B cell (primary cell): Measurements from ENCODE around the gene XPC. TPM values are rescaled to one million over a fixed set of nuclear protein-coding genes. Genes with fewer than 3 reads are reported as not detected.

Experiments used
- ATAC-seq: fragments of 200-7000 bp; cut with Tn5 transposase; one replicate; pipeline ENCODE4 v1.10.0; 2021; ENCODE audit warnings: low read depth, mild to moderate bottlenecking, moderate number of reproducible peaks, moderate library complexity
- CTCF ChIA-PET: fragments of 350-600 bp; sonication (Branson Sonifier 250); formaldehyde crosslinking; loops from one replicate; lab custom pipeline; 2021; ENCODE audit warnings: antibody characterized with exemption, inconsistent platforms; lab: Charles Lee
- POLR2A ChIA-PET: fragments of 350-600 bp; sonication (Branson Sonifier 250); formaldehyde crosslinking; loops from one replicate; lab custom pipeline; 2021; ENCODE audit warnings: antibody characterized with exemption; lab: Charles Lee
- DNase-seq: peaks from one replicate; pipeline ENCODE4 v3.0.0; 2013
- H2AFZ ChIP-seq: 2 replicates; pipeline ENCODE4 v1.6.1; 2012; ENCODE audit warnings: mild to moderate bottlenecking, low read depth, low read length; ENCODE audit not compliant: insufficient read depth, poor library complexity, severe bottlenecking
- H3K27ac ChIP-seq, 2 donors: 1 replicate in 1 of 2; 2 replicates in 1 of 2; pipeline ENCODE4 v1.5.1; 2012 to 2013; ENCODE audit warnings: low read length in 2 of 2, mild to moderate bottlenecking in 2 of 2, moderate library complexity in 1 of 2
- H3K27me3 ChIP-seq, 4 experiments: fragments of 200-600 bp in 1 of 4; sonication (generic) in 1 of 4; replicated peaks in 1 of 4; 1 replicate in 2 of 4; 2 replicates in 2 of 4; pipeline versions ENCODE4 v1.6.1 to v1.7.0; 2013 to 2016; ENCODE audit warnings: low read length in 3 of 4, mild to moderate bottlenecking in 2 of 4, mixed read lengths in 1 of 4, moderate library complexity in 1 of 4; ENCODE audit not compliant: insufficient read depth in 4 of 4, control insufficient read depth in 3 of 4; ENCODE audit errors: control extremely low read depth in 1 of 4
- H3K36me3 ChIP-seq, 2 experiments: replicated peaks in 1 of 2; 1 replicate in 1 of 2; 2 replicates in 1 of 2; pipeline versions ENCODE4 v1.6.1 to v1.7.1; 2013; ENCODE audit warnings: low read length in 1 of 2; ENCODE audit not compliant: insufficient read depth in 2 of 2, control insufficient read depth in 1 of 2; ENCODE audit errors: control extremely low read depth in 1 of 2, extremely low read depth in 1 of 2
- H3K4me1 ChIP-seq, 2 donors: fragments of 200-600 bp in 1 of 2; sonication (generic) in 1 of 2; 1 replicate in 1 of 2; 2 replicates in 1 of 2; pipeline versions ENCODE4 v1.5.1 to v1.6.1; 2013 to 2017; ENCODE audit warnings: low read length in 2 of 2; ENCODE audit not compliant: control insufficient read depth in 2 of 2, insufficient read depth in 2 of 2
- H3K4me2 ChIP-seq: replicated peaks from 2 replicates; pipeline ENCODE3; 2012; ENCODE audit warnings: mild to moderate bottlenecking, low read depth, low read length; ENCODE audit not compliant: poor library complexity, severe bottlenecking
- H3K4me3 ChIP-seq, 5 experiments: fragments of 200-600 bp in 1 of 5; sonication (generic) in 1 of 5; 1 replicate in 3 of 5; 2 replicates in 2 of 5; pipeline versions ENCODE4 v1.5.1 to v1.7.0; 2011 to 2016; ENCODE audit warnings: low read length in 4 of 5, mild to moderate bottlenecking in 4 of 5, low read depth in 2 of 5, control low read depth in 1 of 5, moderate library complexity in 1 of 5; ENCODE audit not compliant: insufficient read depth in 1 of 5; ENCODE audit errors: control extremely low read depth in 1 of 5, extremely low read depth in 1 of 5
- H3K79me2 ChIP-seq: fragments of 200-600 bp; sonication (generic); one replicate; pipeline ENCODE4 v1.6.0; 2016; ENCODE audit warnings: low read length; ENCODE audit not compliant: control insufficient read depth, insufficient read depth
- H3K9ac ChIP-seq: fragments of 200-600 bp; sonication (generic); 2 replicates; pipeline ENCODE4 v1.6.1; 2017; ENCODE audit warnings: mild to moderate bottlenecking, low read length, moderate library complexity
- H3K9me3 ChIP-seq, 3 donors: one replicate each; pipeline versions ENCODE4 v1.6.1 to v1.7.1; 2013; ENCODE audit warnings: low read length in 2 of 3; ENCODE audit not compliant: control insufficient read depth in 2 of 3, insufficient read depth in 1 of 3; ENCODE audit errors: control extremely low read depth in 1 of 3
- H4K20me1 ChIP-seq: 2 replicates; pipeline ENCODE4 v1.6.0; 2012; ENCODE audit warnings: mild to moderate bottlenecking, low read length; ENCODE audit not compliant: insufficient read depth, control insufficient read depth, poor library complexity, severe bottlenecking
- H3K27ac Mint-ChIP-seq: one replicate; pipeline ENCODE4 v1.8.0; 2021; ENCODE audit warnings: mixed read lengths
- H3K27me3 Mint-ChIP-seq: one replicate; pipeline ENCODE4 v1.8.0; 2021; ENCODE audit warnings: mixed read lengths
- H3K4me1 Mint-ChIP-seq: one replicate; pipeline ENCODE4 v1.8.0; 2021; ENCODE audit warnings: mixed read lengths
- H3K4me3 Mint-ChIP-seq: one replicate; pipeline ENCODE4 v1.8.0; 2021; ENCODE audit warnings: mixed read lengths
- H3K9me3 Mint-ChIP-seq: one replicate; pipeline ENCODE4 v1.8.0; 2022; ENCODE audit warnings: mixed read lengths; ENCODE audit not compliant: insufficient read depth
- EZH2 ChIP-seq: IDR thresholded peaks from 2 replicates; pipeline ENCODE4 v1.6.1; 2012; ENCODE audit warnings: borderline replicate concordance, low read depth, mild to moderate bottlenecking, moderate library complexity, low read length; ENCODE audit not compliant: insufficient read depth, poor library complexity, severe bottlenecking
- WGBS: methylation state at CpG from one replicate; pipeline ENCODE4 v1.1.5; 2013; ENCODE audit warnings: missing lambda C conversion rate; ENCODE audit not compliant: insufficient coverage; 5-methylcytosine and 5-hydroxymethylcytosine counted together
- intact Hi-C: fragments of 100-400 bp; cut with micrococcal nuclease; formaldehyde crosslinking; loops from one replicate; pipeline ENCODE4 v1.10.0; 2022
- polyA plus RNA-seq: library from polyadenylated mRNA; depleted of rRNA; stranded (reverse); fragments of >200 nt; gene quantifications from 2 replicates; pipeline ENCODE4 v1.2.3, GENCODE V29; 2012
- total RNA-seq, 2 donors: library from RNA; stranded (reverse); fragments of 120-200 nt in 1 of 2; gene quantifications; 1 replicate in 1 of 2; 2 replicates in 1 of 2; pipeline versions ENCODE4 v1.2.3 to v1.2.4, GENCODE V29; 2013 to 2022
- TF ChIP-seq, protein P1 (sequence below): fragments of 200-600 bp; IDR thresholded peaks from one replicate; pipeline ENCODE4 v1.8.0; 2022; ENCODE audit warnings: antibody characterized with exemption, mild to moderate bottlenecking

XPC gene
- total and polyA plus RNA-seq, 2 donors (not counting 1 experiment from before 2014, with no cell fraction given): 22.5 to 67.6 TPM

GRCh38 chr3:14154895-14155440, 23.4 kb downstream of the XPC start:
- Histone ChIP-seq H3K4me1 (no peaks in the 10 kb centered on the region), H3K36me3 (peaks cover 16 to 71% of the 10 kb centered on the region in 2 experiments), H2AFZ (no peak overlapping the region), H3K79me2 (peaks cover 6% of the 10 kb centered on the region), H3K27me3 (no peaks in the 10 kb centered on the region), H3K27ac (no peak overlapping the region), H3K4me3 (no peak overlapping the region), H3K9me3 (no peaks in the 10 kb centered on the region), H3K4me2 (no peak overlapping the region), H3K9ac (no peak overlapping the region), H4K20me1 (no peaks in the 10 kb centered on the region)
- TF ChIP-seq EZH2: no peak
- intact Hi-C loops: no loop called here
- Mint-ChIP-seq H3K4me3 (no peak overlapping the region), H3K27me3 (no peaks in the 10 kb centered on the region), H3K27ac (no peak overlapping the region), H3K4me1 (no peaks in the 10 kb centered on the region), H3K9me3 (no peaks in the 10 kb centered on the region)
- 81% methylated on average over 7 of the region's 7 CpGs for WGBS
- ATAC-seq (no peak), DNase-seq (no peak)
- POLR2A ChIA-PET: no interaction called here
- CTCF ChIA-PET: no interaction called here

DNA sequence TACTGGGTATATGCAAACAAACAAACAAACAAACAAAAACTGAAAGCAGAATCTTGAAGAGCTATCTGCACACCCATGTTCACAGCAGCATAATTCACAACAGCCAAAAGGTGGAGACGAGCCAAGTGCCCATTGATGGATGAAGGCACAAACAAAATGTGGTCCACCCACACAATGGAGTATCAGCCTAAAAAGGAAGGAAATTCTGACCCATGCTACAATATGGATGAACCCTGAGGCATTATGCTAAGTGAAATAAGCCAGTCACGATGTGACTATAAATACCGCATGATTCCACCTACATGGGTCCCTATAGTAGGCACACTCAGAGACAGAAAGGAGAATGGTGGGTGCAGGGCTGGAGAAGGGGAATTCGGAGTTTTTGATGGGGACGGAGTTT, 24.1 kb downstream of the XPC start:
- ChIA-PET CTCF (interaction anchor here (1.8 kb wide), 1 partner anchor 30 kb away, joined by 5 read pairs; the partner anchor contains the start of genes CHCHD4 and TMEM43), POLR2A (no interaction called here)
- H3K9me3 ChIP-seq: no peaks in the 10 kb centered on the region
- Mint-ChIP-seq H3K9me3 (no peaks in the 10 kb centered on the region), H3K27me3 (no peaks in the 10 kb centered on the region), H3K4me3 (no peak overlapping the region), H3K4me1 (no peaks in the 10 kb centered on the region), H3K27ac (no peak overlapping the region)
- no peak overlapping the region for H2AFZ ChIP-seq
- no peaks in the 10 kb centered on the region for H3K27me3 ChIP-seq
- H3K4me3 ChIP-seq: no peak overlapping the region
- H3K4me2 ChIP-seq: no peak overlapping the region
- DNase-seq (no peak), ATAC-seq (no peak)
- peaks cover 10 to 64% of the 10 kb centered on the region in 2 experiments for H3K36me3 ChIP-seq
- H3K9ac ChIP-seq: no peak overlapping the region
- H3K27ac ChIP-seq: no peak overlapping the region
- no peaks in the 10 kb centered on the region for H4K20me1 ChIP-seq
- WGBS: 100% methylated on average over 5 of the region's 5 CpGs
- peaks cover 4% of the 10 kb centered on the region for H3K79me2 ChIP-seq
- H3K4me1 ChIP-seq: no peaks in the 10 kb centered on the region
- intact Hi-C loops: no loop called here
- TF ChIP-seq, protein P1, sequence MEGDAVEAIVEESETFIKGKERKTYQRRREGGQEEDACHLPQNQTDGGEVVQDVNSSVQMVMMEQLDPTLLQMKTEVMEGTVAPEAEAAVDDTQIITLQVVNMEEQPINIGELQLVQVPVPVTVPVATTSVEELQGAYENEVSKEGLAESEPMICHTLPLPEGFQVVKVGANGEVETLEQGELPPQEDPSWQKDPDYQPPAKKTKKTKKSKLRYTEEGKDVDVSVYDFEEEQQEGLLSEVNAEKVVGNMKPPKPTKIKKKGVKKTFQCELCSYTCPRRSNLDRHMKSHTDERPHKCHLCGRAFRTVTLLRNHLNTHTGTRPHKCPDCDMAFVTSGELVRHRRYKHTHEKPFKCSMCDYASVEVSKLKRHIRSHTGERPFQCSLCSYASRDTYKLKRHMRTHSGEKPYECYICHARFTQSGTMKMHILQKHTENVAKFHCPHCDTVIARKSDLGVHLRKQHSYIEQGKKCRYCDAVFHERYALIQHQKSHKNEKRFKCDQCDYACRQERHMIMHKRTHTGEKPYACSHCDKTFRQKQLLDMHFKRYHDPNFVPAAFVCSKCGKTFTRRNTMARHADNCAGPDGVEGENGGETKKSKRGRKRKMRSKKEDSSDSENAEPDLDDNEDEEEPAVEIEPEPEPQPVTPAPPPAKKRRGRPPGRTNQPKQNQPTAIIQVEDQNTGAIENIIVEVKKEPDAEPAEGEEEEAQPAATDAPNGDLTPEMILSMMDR: no peak
- no peak for TF ChIP-seq EZH2
